ENCODE data around the gene PYGO2.
A peak's percentile ranks its signal among the peaks of the same experiment; 100 is the strongest.
"Not testable (repeated sequence)": the region's sequence is repeated elsewhere in the genome, so short reads cannot be mapped to it uniquely, and the experiment has no call there.

PYGO2 gene

DNA sequence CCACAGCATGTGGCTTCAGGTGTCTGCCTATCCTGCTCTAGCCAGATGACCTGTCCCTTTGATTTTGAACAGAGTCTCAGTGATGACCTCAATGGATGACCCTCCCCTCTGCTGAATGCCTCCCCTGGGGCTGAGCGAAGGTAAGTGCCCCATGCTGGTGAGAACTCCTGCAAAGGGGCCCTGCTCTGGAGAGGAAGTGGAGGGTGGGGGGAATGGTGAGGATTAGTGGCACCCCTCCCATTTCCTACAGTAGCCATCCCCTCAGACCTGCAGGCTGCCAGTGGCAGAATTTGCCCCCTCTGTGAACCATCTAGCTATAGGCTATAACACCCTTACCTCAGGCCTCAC is 21.4 kb downstream of the PYGO2 start:
- DNase-seq: no peak

DNA sequence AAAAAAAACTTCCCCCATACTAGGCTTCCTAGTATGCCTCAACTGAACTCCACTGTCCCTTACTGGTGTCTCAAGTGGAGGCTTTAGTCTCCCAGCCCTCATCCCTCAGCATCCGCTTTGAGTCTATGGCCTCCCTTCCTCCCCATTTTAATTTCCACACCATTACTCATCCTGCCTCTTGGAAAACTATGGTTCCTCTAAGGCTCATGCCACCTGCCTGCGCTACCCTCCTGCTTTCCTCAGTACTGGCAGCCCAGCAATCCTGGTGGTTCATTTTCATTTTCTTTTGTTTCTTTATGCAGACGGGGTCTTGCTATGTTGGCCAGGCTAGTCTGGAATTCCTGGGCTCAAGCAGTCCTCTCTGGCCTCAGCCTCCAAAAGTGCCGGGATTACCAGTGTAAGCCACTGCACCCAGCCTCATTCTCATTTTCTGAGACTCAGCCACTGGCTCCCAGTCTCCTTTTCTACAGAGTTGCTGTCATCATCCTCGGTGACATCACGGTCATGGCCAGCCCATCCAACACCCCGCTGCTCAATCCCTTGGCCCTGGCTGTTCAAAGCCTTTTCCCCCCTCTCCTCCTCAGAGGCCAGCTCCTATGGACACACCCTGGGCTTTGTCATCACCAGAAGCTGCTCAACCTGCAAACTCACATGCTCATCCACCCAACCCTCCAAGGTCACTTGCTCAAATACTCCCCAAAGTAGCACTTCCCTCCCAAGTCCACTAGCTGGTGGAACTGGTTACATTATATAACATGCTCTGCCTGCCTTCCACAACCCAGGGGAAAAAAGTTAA is 22.8 kb downstream of the PYGO2 start:
- DNase-seq: no peak

- DNase-seq: no peak
Measured at GRCh38 chr1:154937988-154938386, 23.6 kb downstream of the PYGO2 start.

GRCh38 chr1:154937085-154937987 is 24.2 kb downstream of the PYGO2 start:
- DNase-seq: peak; percentile 78 to 92

DNA sequence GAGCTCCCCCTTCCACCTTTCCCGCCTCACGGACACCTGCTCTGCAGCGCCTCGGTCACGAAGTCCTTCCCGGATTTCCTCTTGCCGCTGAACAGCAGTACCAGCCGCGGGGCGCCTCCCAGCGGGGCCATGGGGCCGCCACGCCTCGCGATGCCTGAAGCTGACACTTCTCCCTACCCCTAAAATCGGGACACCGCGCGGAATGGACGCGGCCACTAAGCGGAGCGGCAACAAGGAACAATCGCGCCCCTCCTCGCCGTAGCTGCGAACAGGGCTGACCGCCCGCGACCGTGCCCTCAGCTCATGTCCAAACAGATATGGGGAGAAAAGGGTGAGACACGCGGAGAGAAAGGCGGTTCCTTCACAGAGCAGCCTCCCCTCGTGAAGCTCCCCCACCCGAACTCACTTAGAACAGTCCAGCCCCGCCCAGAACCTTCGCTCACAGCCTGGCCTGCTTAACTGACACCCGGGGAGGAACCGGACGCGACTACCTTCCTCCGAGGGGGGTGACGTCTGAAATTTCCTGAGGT is 25.0 kb downstream of the PYGO2 start, which contains the start of gene PMVK:
Gene PMVK (minus strand): TSS at position 165 of the 530 bp plus-strand sequence. CDS start 34 bp downstream, at position 131.
- peak; percentile 58 to 92 for DNase-seq

DNA sequence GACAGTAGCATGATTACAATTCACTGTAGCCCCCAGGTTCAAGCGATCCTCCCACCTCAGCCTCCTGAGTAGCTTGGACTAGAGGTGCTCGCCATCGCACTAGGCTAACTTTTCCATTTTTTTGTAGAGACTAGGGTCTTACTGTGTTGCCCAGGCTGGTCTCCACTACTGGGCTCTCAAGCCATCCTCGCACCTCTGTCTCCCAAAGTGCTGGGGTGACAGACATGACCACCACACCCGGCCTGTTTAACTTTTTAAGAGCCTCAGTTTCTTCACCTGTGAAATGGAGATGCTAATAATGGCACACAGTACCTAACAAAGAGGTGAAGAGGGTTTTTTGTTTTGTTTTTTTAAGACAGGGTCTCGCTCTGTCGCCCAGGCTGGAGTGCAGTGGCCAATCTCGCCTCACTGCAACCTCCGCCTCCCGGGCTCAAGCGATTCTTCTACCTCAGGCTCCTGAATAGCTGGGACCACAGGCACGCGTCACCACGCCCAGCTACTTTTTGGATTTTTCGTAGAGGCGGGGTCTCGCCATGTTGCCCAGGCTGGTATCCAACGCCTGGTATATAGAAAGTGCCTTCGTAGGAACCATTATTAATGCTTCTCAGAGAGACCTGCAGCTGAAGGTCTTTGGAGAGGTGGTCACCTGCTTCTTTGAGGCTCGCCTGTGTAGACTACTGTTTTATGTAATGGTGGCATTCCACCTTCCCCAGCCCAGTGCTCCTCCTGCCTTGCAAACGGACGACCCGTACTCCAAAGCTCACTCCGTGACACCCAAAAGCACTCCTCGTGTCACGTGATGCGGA is 25.6 kb downstream of the PYGO2 start:
- DNase-seq: no peak

DNA sequence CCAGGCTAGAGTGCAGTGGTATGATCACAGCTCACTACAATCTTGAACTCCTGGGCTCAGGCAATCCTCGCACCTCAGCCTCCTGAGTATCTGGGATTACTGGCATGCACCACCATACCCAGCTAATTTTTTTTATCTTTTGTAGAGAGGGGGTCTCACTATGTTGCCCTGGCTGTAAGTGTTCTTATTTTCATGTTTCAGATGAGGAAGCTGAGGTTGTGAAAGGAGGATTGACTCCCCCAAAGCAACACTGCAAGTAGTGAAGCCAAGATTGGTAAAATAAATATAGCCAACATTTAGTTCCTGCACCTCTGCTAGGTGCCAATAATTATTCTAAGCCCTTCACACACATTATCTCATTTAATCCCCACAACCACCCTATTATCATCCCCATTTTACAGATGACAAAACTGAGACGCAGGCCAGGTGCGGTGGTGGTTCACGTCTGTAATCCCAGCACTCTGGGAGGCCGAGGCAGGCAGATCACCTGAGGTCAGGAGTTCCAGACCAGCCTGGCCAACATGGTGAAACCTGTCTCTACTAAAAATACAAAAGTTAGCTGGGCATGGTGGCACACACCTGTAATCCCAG is 27.1 kb downstream of the PYGO2 start:
- DNase-seq: no peak

DNA sequence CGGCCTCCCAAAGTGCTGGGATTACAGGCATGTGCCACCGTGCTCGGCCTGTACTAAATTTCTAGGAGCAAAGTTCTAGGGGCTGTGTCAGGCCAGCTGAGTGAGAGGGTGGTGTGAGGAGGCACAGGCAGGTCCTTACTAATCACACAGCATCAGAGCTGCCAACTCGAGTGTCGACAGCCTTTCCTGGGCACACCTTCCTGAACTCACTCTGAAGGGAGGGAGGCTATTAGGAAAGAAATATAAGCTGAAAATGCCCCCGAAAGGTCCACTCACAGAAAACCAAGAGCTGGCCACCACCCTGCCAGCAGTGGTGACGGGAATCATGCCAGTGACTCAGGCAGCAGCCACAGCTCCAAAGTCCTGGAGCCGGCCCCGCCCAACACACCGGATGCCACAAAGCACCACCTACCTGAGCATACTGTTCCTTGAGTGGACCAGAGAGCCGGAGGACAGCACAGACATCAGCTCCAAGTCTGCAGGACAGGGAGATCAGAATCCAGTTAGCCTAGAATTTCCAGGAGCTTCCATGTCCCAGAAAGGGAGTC is 29.6 kb downstream of the PYGO2 start:
- DNase-seq: no peak

- no peak for DNase-seq
Measured at GRCh38 chr1:154926201-154926600, 35.4 kb downstream of the PYGO2 start.

- no peak for DNase-seq
Measured at GRCh38 chr1:154925335-154926170, 36.0 kb downstream of the PYGO2 start.

GRCh38 chr1:154923695-154924094 is 37.9 kb downstream of the PYGO2 start:
- no peak for DNase-seq

GRCh38 chr1:154913273-154913672 is 48.3 kb downstream of the PYGO2 start:
- DNase-seq: no peak

- no peak for DNase-seq
Measured at GRCh38 chr1:154912755-154913154, 48.8 kb downstream of the PYGO2 start.

DNA sequence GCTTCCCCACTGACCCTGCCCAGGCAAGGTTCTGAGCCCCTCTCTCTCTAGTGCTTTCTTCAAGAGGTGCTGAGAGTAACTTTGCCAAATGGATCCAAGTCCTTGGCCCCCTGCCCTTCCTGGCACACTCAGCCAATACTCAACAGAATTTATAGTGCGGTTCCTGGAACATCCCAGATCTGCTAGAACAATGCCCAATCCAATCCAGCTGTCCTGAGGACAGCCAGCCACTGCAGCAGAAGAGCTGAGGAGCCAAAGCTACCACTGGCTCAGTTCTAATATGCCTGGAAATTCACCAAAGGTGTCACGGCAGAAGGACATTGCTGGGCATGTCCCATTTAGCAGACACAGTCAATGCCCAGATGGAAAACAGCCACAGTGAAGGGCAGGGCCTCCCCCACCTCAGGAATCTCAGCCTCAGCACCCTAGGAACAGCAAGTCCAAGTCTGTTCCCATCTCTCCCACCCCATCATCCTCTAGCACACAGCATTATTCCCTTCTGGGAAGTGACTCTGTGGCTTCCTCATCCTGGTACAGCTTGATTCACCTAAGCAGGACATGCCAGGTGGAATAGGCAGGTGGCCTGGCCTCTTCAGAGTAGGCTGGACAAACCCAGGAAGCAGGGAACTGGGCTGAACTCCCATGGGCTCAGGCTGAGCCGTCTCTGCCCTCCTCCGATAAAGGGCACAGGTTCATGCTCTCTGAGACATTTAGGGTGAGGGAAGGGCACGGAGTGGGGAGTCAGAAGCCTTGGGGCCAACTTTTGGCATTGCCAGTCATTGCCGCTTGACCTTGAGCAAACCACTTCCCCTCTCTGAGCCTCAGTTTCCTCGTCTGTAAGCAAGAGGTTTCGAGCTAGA is 49.7 kb downstream of the PYGO2 start:
- no peak for DNase-seq

GRCh38 chr1:154910851-154911250 is 50.7 kb downstream of the PYGO2 start:
- no peak for DNase-seq

DNA sequence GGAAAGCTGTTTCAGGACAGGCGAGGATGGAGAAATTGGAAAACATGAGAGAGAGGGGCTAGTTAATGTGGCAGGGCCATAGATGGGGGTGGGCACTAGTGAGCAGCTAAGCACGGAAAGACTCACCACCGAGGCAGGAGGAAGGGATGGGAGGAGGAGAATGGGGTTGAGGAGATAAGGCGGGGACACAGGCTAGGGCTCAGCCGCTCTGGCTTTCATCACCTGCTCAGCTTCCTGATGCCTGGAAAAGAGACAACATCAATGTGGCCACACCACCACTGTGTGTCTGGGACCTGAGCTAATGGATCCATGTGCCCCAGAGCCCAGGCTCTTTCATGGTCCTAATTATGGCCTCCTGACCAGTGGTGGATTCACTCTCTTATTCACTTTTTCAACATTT is 52.6 kb downstream of the PYGO2 start:
- DNase-seq: no peak

- not testable (repeated sequence) for DNase-seq
Measured at GRCh38 chr1:154908129-154908528, 53.5 kb downstream of the PYGO2 start.

All from cerebellar nuclear complex (tissue), 1 donor.